Esophagus squamous epithelium (tissue), 4 donors: ENCODE measurements around the gene GCLM.

Experiments used
- POLR2A ChIP-seq, 4 donors: fragments of 450-650 bp; IDR thresholded peaks; one replicate each; pipeline ENCODE4 v1.6.1; 2017; ENCODE audit warnings: antibody characterized with exemption in 4 of 4, mild to moderate bottlenecking in 4 of 4, moderate library complexity in 3 of 4
- TF ChIP-seq, protein P1 (sequence below), 6 experiments: fragments of 450-650 bp in 4 of 6; fragments of 200-600 bp in 2 of 6; sonication (generic) in 2 of 6; IDR thresholded peaks; one replicate each; pipeline ENCODE4 v1.5.1; 2016 to 2019; ENCODE audit warnings: antibody characterized with exemption in 6 of 6, mild to moderate bottlenecking in 4 of 6, moderate library complexity in 4 of 6

DNA sequence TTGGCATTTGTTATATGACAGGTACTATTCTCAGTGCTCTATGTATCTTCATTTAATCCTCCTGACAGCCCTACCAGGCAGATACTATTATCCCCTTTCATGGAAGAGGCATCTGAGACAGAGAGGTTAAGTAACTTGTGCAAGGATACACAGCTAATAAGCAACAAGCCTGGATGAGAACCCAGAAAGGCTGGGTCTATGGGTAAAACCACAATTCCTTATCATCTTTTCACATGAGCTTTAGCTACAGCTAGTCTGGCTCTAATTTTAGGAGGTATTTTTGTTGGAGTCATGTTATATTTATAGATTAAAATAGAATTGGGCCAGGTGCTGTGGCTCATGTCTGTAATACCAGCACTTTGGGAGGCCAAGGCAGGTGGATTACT, 57.9 kb downstream of the GCLM start:
- TF ChIP-seq, protein P1, sequence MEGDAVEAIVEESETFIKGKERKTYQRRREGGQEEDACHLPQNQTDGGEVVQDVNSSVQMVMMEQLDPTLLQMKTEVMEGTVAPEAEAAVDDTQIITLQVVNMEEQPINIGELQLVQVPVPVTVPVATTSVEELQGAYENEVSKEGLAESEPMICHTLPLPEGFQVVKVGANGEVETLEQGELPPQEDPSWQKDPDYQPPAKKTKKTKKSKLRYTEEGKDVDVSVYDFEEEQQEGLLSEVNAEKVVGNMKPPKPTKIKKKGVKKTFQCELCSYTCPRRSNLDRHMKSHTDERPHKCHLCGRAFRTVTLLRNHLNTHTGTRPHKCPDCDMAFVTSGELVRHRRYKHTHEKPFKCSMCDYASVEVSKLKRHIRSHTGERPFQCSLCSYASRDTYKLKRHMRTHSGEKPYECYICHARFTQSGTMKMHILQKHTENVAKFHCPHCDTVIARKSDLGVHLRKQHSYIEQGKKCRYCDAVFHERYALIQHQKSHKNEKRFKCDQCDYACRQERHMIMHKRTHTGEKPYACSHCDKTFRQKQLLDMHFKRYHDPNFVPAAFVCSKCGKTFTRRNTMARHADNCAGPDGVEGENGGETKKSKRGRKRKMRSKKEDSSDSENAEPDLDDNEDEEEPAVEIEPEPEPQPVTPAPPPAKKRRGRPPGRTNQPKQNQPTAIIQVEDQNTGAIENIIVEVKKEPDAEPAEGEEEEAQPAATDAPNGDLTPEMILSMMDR (IDR thresholded peaks at IDR 0.05), result no peak
- no peak for TF ChIP-seq POLR2A (IDR thresholded peaks at IDR 0.05)
